ENCODE results near the gene PROSER3.
A peak's percentile ranks its signal among the peaks of the same experiment; 100 is the strongest.
"Not testable (repeated sequence)": the region's sequence is repeated elsewhere in the genome, so short reads cannot be mapped to it uniquely, and the experiment has no call there.

PROSER3 gene

DNA sequence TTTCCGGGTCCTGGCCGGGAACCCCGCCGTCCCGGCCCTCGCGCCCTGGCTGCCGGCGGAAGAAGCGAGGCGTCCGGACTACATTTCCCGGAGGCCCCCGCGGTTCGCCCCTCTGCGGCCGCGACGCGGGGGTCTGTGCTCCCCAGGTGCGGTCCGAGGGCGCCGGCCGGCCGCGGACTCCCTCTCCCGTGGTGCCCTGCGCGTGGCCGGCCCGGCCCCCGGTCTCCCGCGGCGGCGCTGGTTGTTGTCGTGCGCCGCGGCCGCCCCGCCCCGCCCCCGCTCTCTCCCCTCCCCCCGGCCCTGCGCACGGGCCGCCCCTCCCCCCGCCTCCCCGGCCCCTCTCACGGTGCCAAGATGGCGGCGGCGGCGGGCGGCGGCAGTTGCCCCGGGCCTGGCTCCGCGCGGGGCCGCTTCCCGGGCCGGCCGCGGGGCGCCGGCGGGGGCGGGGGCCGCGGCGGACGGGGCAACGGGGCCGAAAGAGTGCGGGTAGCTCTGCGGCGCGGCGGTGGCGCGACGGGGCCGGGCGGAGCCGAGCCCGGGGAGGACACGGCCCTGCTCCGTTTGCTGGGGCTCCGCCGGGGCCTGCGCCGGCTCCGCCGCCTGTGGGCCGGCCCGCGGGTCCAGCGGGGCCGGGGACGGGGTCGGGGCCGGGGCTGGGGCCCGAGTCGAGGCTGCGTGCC lies 40.2 kb upstream of the PROSER3 start, which contains the start of gene KMT2B:
Gene KMT2B (plus strand): TSS at position 339 of the 680 bp plus-strand sequence. CDS start 16 bp downstream, at position 355.
- Histone ChIP-seq H3K36me3 (ENCODE audit: control insufficient read depth, insufficient read depth, low read length) (peaks cover 19% of the 10 kb centered on the region), H3K9ac (ENCODE audit: low read length) (peak within 1 kb of the TSS; percentile 90), H3K27me3 (ENCODE audit: control insufficient read depth, insufficient read depth, low read length) (no peaks in the 10 kb centered on the region), H3K27ac (ENCODE audit: low read depth, low read length) (peak within 1 kb of the TSS; percentile 86), H3K4me1 (ENCODE audit: control insufficient read depth, insufficient read depth, low read length) (peaks cover 16% of the 10 kb centered on the region), H3K4me3 (ENCODE audit: low read length) (peak within 1 kb of the TSS; percentile 92)

DNA sequence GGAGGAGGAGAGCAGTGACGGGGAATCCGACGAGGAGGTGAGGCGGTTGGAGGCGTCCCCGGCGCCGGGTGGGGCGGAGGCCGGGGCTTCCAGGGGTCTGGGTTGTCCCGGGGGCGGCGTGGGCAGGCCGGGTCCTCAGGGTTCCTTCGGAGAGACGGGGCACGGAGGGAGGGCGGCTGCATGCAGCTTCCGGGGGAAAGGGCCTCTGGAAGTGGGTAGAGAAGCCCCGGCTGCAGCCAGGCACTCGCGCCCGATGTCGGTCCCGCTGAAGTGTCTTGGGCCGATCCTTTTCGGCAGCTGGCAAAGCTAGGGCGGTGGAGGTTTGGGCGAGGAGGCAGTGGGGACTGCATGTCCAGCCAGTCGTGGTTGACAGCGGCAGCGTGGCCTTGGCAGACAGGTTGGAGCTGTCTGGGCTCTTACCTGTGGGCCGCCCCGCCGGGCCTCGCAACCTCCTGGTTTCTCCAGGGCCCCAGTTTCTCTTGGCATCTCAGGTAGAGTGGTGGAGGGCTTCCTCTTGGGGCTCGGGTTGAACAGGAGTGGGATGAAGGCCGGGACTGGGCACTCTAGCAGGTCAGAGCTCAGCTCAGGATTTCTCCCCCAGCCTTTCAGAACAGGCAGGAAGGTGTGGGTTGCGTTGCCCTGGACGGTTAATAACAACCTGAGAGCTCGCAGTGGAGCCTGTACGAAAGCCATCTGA lies 39.5 kb upstream of the PROSER3 start:
- peak overlapping the region; percentile 68 for H3K27ac ChIP-seq (ENCODE audit: low read depth, low read length)
- peak overlapping the region; percentile 90 for H3K9ac ChIP-seq (ENCODE audit: low read length)
- H3K36me3 ChIP-seq (ENCODE audit: control insufficient read depth, insufficient read depth, low read length) = peaks cover 26% of the 10 kb centered on the region
- H3K4me1 ChIP-seq (ENCODE audit: control insufficient read depth, insufficient read depth, low read length) = peaks cover 16% of the 10 kb centered on the region
- H3K4me3 ChIP-seq (ENCODE audit: low read length) = peak overlapping the region; percentile 92
- no peaks in the 10 kb centered on the region for H3K27me3 ChIP-seq (ENCODE audit: control insufficient read depth, insufficient read depth, low read length)

DNA sequence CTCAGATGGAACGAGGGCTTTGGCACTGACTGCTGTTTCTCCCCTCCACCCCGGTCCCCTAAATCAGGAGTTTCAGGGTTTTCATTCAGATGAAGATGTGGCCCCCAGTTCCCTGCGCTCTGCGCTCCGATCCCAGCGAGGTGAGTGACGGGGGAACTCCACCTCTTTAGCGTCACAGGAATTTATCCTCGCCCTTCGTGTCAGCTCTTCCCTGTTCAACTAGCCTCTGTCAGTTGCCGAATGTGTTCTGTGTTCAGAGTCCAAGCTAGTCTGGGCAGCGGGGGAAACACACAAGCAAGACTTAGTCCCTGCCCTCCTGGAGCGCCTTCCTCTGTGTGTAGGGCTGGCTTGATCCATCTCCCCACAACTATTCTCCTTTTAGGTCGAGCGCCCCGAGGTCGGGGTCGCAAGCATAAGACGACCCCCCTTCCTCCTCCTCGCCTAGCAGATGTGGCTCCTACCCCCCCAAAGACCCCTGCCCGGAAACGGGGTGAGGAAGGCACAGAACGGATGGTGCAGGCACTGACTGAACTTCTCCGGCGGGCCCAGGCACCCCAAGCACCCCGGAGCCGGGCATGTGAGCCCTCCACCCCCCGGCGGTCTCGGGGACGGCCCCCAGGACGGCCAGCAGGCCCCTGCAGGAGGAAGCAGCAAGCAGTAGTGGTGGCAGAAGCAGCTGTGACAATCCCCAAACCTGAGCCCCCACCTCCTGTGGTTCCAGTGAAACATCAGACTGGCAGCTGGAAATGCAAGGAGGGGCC lies 38.4 kb upstream of the PROSER3 start:
- Histone ChIP-seq H3K4me1 (ENCODE audit: control insufficient read depth, insufficient read depth, low read length) (peaks cover 16% of the 10 kb centered on the region), H3K36me3 (ENCODE audit: control insufficient read depth, insufficient read depth, low read length) (peaks cover 35% of the 10 kb centered on the region), H3K27ac (ENCODE audit: low read depth, low read length) (no peak overlapping the region), H3K27me3 (ENCODE audit: control insufficient read depth, insufficient read depth, low read length) (no peaks in the 10 kb centered on the region), H3K4me3 (ENCODE audit: low read length) (peak overlapping the region; percentile 92), H3K9ac (ENCODE audit: low read length) (no peak overlapping the region)

DNA sequence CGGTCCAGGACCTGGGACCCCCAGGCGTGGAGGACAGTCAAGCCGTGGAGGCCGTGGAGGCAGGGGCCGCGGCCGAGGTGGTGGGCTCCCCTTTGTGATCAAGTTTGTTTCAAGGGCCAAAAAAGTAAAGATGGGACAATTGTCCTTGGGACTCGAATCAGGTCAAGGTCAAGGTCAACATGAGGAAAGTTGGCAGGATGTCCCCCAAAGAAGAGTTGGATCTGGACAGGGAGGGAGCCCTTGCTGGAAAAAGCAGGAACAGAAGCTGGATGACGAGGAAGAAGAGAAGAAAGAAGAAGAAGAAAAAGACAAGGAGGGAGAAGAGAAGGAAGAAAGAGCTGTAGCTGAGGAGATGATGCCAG lies 37.8 kb upstream of the PROSER3 start:
- Histone ChIP-seq H3K4me1 (ENCODE audit: control insufficient read depth, insufficient read depth, low read length) (peaks cover 16% of the 10 kb centered on the region), H3K4me3 (ENCODE audit: low read length) (no peak overlapping the region)

DNA sequence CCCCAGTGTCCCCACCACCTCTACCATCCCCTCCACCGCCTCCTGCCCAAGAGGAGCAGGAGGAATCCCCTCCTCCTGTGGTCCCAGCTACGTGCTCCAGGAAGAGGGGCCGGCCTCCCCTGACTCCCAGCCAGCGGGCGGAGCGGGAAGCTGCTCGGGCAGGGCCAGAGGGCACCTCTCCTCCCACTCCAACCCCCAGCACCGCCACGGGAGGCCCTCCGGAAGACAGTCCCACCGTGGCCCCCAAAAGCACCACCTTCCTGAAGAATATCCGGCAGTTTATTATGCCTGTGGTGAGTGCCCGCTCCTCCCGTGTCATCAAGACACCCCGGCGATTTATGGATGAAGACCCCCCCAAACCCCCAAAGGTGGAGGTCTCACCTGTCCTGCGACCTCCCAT lies 37.3 kb upstream of the PROSER3 start:
- peaks cover 15% of the 10 kb centered on the region for H3K4me1 ChIP-seq (ENCODE audit: control insufficient read depth, insufficient read depth, low read length)
- no peak overlapping the region for H3K27ac ChIP-seq (ENCODE audit: low read depth, low read length)
- H3K36me3 ChIP-seq (ENCODE audit: control insufficient read depth, insufficient read depth, low read length) = peaks cover 45% of the 10 kb centered on the region
- no peak overlapping the region for H3K4me3 ChIP-seq (ENCODE audit: low read length)
- no peaks in the 10 kb centered on the region for H3K27me3 ChIP-seq (ENCODE audit: control insufficient read depth, insufficient read depth, low read length)
- no peak overlapping the region for H3K9ac ChIP-seq (ENCODE audit: low read length)

More for the DNA sequence above, 37.8 kb upstream of the PROSER3 start:
- Histone ChIP-seq H3K9ac (ENCODE audit: low read length) (no peak overlapping the region), H3K27ac (ENCODE audit: low read depth, low read length) (no peak overlapping the region), H3K27me3 (ENCODE audit: control insufficient read depth, insufficient read depth, low read length) (no peaks in the 10 kb centered on the region), H3K36me3 (ENCODE audit: control insufficient read depth, insufficient read depth, low read length) (peaks cover 40% of the 10 kb centered on the region)

DNA sequence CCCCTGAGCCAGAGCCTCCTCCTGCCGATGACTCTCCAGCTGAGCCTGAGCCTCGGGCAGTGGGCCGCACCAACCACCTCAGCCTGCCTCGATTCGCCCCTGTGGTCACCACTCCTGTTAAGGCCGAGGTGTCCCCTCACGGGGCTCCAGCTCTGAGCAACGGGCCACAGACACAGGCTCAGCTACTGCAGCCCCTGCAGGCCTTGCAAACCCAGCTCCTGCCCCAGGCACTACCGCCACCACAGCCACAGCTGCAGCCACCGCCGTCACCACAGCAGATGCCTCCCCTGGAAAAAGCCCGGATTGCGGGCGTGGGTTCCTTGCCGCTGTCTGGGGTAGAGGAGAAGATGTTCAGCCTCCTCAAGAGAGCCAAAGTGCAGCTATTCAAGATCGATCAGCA lies 36.6 kb upstream of the PROSER3 start:
- H3K27me3 ChIP-seq (ENCODE audit: control insufficient read depth, insufficient read depth, low read length) = no peaks in the 10 kb centered on the region
- no peak overlapping the region for H3K9ac ChIP-seq (ENCODE audit: low read length)
- peaks cover 48% of the 10 kb centered on the region for H3K36me3 ChIP-seq (ENCODE audit: control insufficient read depth, insufficient read depth, low read length)
- H3K4me3 ChIP-seq (ENCODE audit: low read length) = no peak overlapping the region
- no peak overlapping the region for H3K27ac ChIP-seq (ENCODE audit: low read depth, low read length)
- H3K4me1 ChIP-seq (ENCODE audit: control insufficient read depth, insufficient read depth, low read length) = peaks cover 9% of the 10 kb centered on the region

DNA sequence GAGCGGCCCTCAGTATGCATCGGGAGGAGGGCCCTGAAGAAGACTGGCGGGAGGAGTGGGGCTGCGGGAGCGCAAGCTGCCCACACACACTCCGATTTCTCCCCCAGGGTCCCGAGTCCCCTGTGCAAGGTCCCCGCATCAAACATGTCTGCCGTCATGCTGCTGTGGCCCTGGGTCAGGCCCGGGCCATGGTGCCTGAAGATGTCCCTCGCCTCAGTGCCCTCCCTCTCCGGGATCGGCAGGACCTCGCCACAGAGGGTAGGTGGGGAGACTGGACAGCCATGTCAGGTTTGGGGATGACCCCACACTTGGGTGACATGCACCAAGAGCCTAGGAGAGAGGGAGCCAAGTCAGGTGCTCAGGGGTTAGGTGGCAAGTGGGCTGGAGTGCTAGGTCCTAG lies 35.5 kb upstream of the PROSER3 start:
- Histone ChIP-seq H3K27ac (ENCODE audit: low read depth, low read length) (no peak overlapping the region), H3K27me3 (ENCODE audit: control insufficient read depth, insufficient read depth, low read length) (no peaks in the 10 kb centered on the region), H3K36me3 (ENCODE audit: control insufficient read depth, insufficient read depth, low read length) (peaks cover 56% of the 10 kb centered on the region), H3K4me3 (ENCODE audit: low read length) (no peak overlapping the region), H3K4me1 (ENCODE audit: control insufficient read depth, insufficient read depth, low read length) (peaks cover 9% of the 10 kb centered on the region), H3K9ac (ENCODE audit: low read length) (no peak overlapping the region)

DNA sequence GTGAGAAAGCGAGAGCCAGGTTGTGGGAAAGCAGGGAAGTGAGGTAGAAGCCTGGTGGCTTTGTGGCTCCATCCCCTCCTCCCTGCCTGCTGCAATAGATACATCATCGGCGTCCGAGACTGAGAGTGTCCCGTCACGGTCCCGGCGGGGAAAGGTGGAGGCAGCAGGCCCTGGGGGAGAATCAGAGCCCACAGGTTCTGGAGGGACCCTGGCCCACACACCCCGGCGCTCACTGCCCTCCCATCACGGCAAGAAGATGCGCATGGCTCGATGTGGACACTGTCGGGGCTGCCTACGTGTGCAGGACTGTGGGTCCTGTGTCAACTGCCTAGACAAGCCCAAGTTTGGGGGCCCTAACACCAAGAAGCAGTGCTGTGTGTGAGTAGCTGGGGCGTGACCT lies 35.1 kb upstream of the PROSER3 start:
- Histone ChIP-seq H3K9ac (ENCODE audit: low read length) (no peak overlapping the region), H3K27ac (ENCODE audit: low read depth, low read length) (no peak overlapping the region), H3K4me1 (ENCODE audit: control insufficient read depth, insufficient read depth, low read length) (peaks cover 9% of the 10 kb centered on the region), H3K4me3 (ENCODE audit: low read length) (no peak overlapping the region), H3K36me3 (ENCODE audit: control insufficient read depth, insufficient read depth, low read length) (peaks cover 60% of the 10 kb centered on the region), H3K27me3 (ENCODE audit: control insufficient read depth, insufficient read depth, low read length) (no peaks in the 10 kb centered on the region)

DNA sequence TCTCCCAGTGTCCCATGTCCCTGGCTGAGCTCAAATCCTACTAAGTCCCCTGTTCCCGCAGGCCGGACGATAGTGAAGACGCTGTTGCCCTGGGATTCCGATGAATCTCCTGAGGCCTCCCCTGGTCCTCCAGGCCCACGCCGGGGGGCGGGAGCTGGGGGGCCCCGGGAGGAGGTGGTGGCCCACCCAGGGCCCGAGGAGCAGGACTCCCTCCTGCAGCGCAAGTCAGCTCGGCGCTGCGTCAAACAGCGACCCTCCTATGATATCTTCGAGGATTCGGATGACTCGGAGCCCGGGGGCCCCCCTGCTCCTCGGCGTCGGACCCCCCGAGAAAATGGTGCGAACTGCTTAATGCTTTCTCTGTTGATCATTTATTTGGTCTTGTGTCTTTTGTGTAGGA lies 34.3 kb upstream of the PROSER3 start:
- Histone ChIP-seq H3K4me3 (ENCODE audit: low read length) (no peak overlapping the region), H3K27ac (ENCODE audit: low read depth, low read length) (no peak overlapping the region), H3K36me3 (ENCODE audit: control insufficient read depth, insufficient read depth, low read length) (peaks cover 68% of the 10 kb centered on the region), H3K9ac (ENCODE audit: low read length) (no peak overlapping the region), H3K4me1 (ENCODE audit: control insufficient read depth, insufficient read depth, low read length) (peaks cover 8% of the 10 kb centered on the region), H3K27me3 (ENCODE audit: control insufficient read depth, insufficient read depth, low read length) (no peaks in the 10 kb centered on the region)

DNA sequence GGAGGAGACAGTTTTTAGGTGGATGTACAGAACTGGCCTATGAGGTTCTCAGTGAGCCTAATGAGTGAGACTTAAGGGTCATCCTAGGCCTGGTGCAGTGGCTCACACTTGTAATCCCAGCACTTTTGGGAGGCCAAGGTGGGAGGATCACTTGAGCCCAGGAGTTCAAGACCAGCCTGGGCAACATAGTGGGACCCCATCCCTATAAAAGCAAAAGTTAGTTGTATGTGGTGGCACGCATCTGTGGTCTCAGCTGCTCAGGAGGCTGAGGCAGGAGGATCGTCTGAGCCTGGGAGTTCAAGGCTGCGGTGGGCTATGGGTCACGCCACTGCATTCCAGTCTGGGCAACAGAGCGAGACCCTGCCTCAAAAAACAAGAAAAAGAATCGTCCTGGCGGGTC lies 33.8 kb upstream of the PROSER3 start:
- H3K36me3 ChIP-seq (ENCODE audit: control insufficient read depth, insufficient read depth, low read length) = peaks cover 72% of the 10 kb centered on the region
- H3K4me1 ChIP-seq (ENCODE audit: control insufficient read depth, insufficient read depth, low read length); H3K27ac ChIP-seq (ENCODE audit: low read depth, low read length): not testable (repeated sequence)

DNA sequence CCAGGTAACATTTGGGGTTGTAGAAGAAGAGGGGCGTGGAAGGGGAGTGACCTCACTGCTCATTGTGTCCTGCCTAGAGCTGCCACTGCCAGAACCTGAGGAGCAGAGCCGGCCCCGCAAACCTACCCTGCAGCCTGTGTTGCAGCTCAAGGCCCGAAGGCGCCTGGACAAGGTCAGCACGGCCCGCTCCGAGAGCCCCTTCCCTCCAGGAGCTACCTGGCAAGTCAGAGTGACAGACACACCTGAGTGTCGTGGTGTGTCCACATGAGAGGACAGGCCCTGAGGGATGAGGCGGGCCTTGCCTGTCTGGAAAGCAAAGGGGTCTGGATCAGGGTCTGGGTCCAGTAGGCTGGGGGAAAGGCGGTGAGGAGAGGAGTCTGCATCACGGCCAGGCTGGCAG lies 33.4 kb upstream of the PROSER3 start:
- H3K27me3 ChIP-seq (ENCODE audit: control insufficient read depth, insufficient read depth, low read length) = no peaks in the 10 kb centered on the region
- H3K9ac ChIP-seq (ENCODE audit: low read length) = no peak overlapping the region
- no peak overlapping the region for H3K4me3 ChIP-seq (ENCODE audit: low read length)
- no peak overlapping the region for H3K27ac ChIP-seq (ENCODE audit: low read depth, low read length)
- H3K36me3 ChIP-seq (ENCODE audit: control insufficient read depth, insufficient read depth, low read length) = peaks cover 72% of the 10 kb centered on the region
- no peaks in the 10 kb centered on the region for H3K4me1 ChIP-seq (ENCODE audit: control insufficient read depth, insufficient read depth, low read length)

More for the DNA sequence above, 33.8 kb upstream of the PROSER3 start:
- not testable (repeated sequence) for H3K4me3 ChIP-seq (ENCODE audit: low read length); H3K27me3 ChIP-seq (ENCODE audit: control insufficient read depth, insufficient read depth, low read length); H3K9ac ChIP-seq (ENCODE audit: low read length)

DNA sequence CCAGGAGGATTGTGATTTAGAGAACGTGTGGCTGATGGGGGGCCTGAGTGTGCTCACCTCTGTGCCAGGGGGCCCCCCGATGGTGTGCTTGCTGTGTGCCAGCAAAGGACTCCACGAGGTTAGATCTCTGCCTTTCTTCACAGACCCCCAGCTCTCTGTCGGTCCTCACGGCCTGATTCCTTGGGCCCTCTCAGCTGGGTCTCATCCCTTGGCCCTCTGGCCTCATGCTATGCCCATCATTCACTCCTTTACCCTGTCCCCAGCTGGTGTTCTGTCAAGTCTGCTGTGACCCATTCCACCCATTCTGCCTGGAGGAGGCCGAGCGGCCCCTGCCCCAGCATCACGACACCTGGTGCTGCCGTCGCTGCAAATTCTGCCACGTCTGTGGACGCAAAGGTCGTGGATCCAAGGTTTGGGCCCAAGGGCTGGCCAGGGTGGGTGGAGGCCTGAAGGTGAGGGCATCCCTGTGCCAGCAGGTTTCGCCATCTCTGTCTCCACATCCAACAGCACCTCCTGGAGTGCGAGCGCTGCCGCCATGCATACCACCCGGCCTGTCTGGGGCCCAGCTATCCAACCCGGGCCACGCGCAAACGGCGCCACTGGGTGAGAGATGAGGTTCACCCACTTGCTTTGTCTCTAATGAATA lies 32.6 kb upstream of the PROSER3 start:
- Histone ChIP-seq H3K36me3 (ENCODE audit: control insufficient read depth, insufficient read depth, low read length) (peaks cover 74% of the 10 kb centered on the region), H3K27me3 (ENCODE audit: control insufficient read depth, insufficient read depth, low read length) (no peaks in the 10 kb centered on the region), H3K4me3 (ENCODE audit: low read length) (no peak overlapping the region)

More for the DNA sequence above, 32.6 kb upstream of the PROSER3 start:
- Histone ChIP-seq H3K9ac (ENCODE audit: low read length) (no peak overlapping the region), H3K27ac (ENCODE audit: low read depth, low read length) (no peak overlapping the region), H3K4me1 (ENCODE audit: control insufficient read depth, insufficient read depth, low read length) (no peaks in the 10 kb centered on the region)

All from rectal smooth muscle tissue (tissue), 1 donor.